Lung (tissue), 12 donors: Measurements from ENCODE around the gene TMEM263. TPM values are rescaled to one million over a fixed set of nuclear protein-coding genes. Genes with fewer than 3 reads are reported as not detected.

ENCODE experiments used
- ATAC-seq: fragments of 200-7000 bp; cut with Tn5 transposase; one replicate; pipeline ENCODE4 v1.9.1; 2020; ENCODE audit warnings: moderate number of reproducible peaks; ENCODE audit not compliant: insufficient read depth, low FRiP score
- DNase-seq, 3 donors: peaks; one replicate each; pipeline ENCODE4 v3.0.0-alpha.2; 2013 to 2017
- H3K27ac ChIP-seq, 2 donors: one replicate each; pipeline ENCODE4 v1.5.1; 2013; ENCODE audit warnings: mild to moderate bottlenecking in 2 of 2, moderate library complexity in 2 of 2, control low read depth in 1 of 2, inconsistent platforms in 1 of 2, low read depth in 1 of 2, low read length in 1 of 2
- H3K27me3 ChIP-seq, 3 donors: one replicate each; pipeline ENCODE4 v1.5.1; 2013; ENCODE audit warnings: low read length in 2 of 3; ENCODE audit not compliant: control insufficient read depth in 3 of 3, insufficient read depth in 3 of 3
- H3K36me3 ChIP-seq, 4 donors: one replicate each; pipeline ENCODE4 v1.5.1; 2013; ENCODE audit warnings: low read length in 4 of 4, mild to moderate bottlenecking in 1 of 4, moderate library complexity in 1 of 4; ENCODE audit not compliant: control insufficient read depth in 4 of 4, insufficient read depth in 4 of 4
- H3K4me1 ChIP-seq, 5 donors: one replicate each; pipeline ENCODE4 v1.5.1; 2013; ENCODE audit warnings: low read length in 5 of 5, mild to moderate bottlenecking in 2 of 5, moderate library complexity in 1 of 5; ENCODE audit not compliant: control insufficient read depth in 5 of 5, insufficient read depth in 5 of 5
- H3K4me3 ChIP-seq: one replicate; pipeline ENCODE4 v1.5.1; 2013; ENCODE audit warnings: mild to moderate bottlenecking, control low read depth, moderate library complexity
- H3K9ac ChIP-seq, 2 donors: one replicate each; pipeline ENCODE4 v1.5.1; 2013; ENCODE audit warnings: low read length in 2 of 2, control low read depth in 1 of 2; ENCODE audit not compliant: insufficient read depth in 1 of 2
- H3K9me3 ChIP-seq, 4 donors: one replicate each; pipeline ENCODE4 v1.5.1; 2013; ENCODE audit warnings: low read length in 3 of 4, mild to moderate bottlenecking in 1 of 4, moderate library complexity in 1 of 4; ENCODE audit not compliant: control insufficient read depth in 4 of 4, insufficient read depth in 3 of 4
- CTCF ChIP-seq: IDR thresholded peaks from 2 replicates; pipeline ENCODE4 v1.5.1; 2012; ENCODE audit warnings: mild to moderate bottlenecking; ENCODE audit errors: control extremely low read depth, extremely low read depth
- WGBS, 2 donors: extraction: QIAGEN DNeasy Blood & Tissue Kit; methylation state at CpG; one replicate each; pipeline ENCODE4 v1.1.7; 2013; 5-methylcytosine and 5-hydroxymethylcytosine counted together
- polyA plus RNA-seq, 2 donors: library from polyadenylated mRNA; stranded (reverse); fragments of 200-250 nt; gene quantifications; one replicate each; pipeline ENCODE4 v1.2.1, GENCODE V29; 2013
- total RNA-seq, 2 donors: library from RNA; depleted of rRNA in 1 of 2; stranded (reverse); fragments of >200 nt in 1 of 2; gene quantifications; one replicate each; pipeline ENCODE4 v1.2.1, GENCODE V29; 2014 to 2021
- donor health status: control.
- donor health status: control.
- donor health status: Bipolar disorder and iron deficiency.
- donor health status: healthy.
- donor health status: DM: yes; HTN: yes; CAD: no.

Gene TMEM263
- total and polyA plus RNA-seq, 4 donors: 9.6 to 73.9 (median 22.2) TPM

- no peaks in the 10 kb centered on the region for H3K36me3 ChIP-seq
- no peak for DNase-seq
- no peak for ATAC-seq
- no peak overlapping the region for H3K9ac ChIP-seq
- no peaks in the 10 kb centered on the region for H3K9me3 ChIP-seq
- no peaks in the 10 kb centered on the region for H3K4me1 ChIP-seq
- no peak overlapping the region for H3K27ac ChIP-seq
- H3K4me3 ChIP-seq: no peak overlapping the region
- no peaks in the 10 kb centered on the region for H3K27me3 ChIP-seq
- TF ChIP-seq CTCF: no peak
These were observed 8.2 kb upstream of the TMEM263 start for GRCh38 chr12:106947461-106947860.

GRCh38 chr12:106950591-106950990 lies 5.1 kb upstream of the TMEM263 start:
- H3K4me3 ChIP-seq: no peak overlapping the region
- ATAC-seq: no peak
- no peaks in the 10 kb centered on the region for H3K36me3 ChIP-seq
- no peak for DNase-seq
- no peaks in the 10 kb centered on the region for H3K27me3 ChIP-seq
- no peak for TF ChIP-seq CTCF
- WGBS, 2 donors: 96 to 97% methylated on average over 5 of the region's 5 CpGs
- H3K4me1 ChIP-seq: peaks cover 0 to 9% (median 0%) of the 10 kb centered on the region in 5 donors
- no peaks in the 10 kb centered on the region for H3K9me3 ChIP-seq
- H3K27ac ChIP-seq: no peak overlapping the region
- H3K9ac ChIP-seq: no peak overlapping the region

- 78 to 89% methylated on average over 12 of the region's 12 CpGs for WGBS, 2 donors
- H3K9me3 ChIP-seq: no peaks in the 10 kb centered on the region
- no peak for TF ChIP-seq CTCF
- peaks cover 0 to 23% (median 2%) of the 10 kb centered on the region in 5 donors for H3K4me1 ChIP-seq
- ATAC-seq: no peak
- no peaks in the 10 kb centered on the region for H3K36me3 ChIP-seq
- DNase-seq: no peak
- no peaks in the 10 kb centered on the region for H3K27me3 ChIP-seq
- no peak overlapping the region for H3K27ac ChIP-seq
- no peak overlapping the region for H3K9ac ChIP-seq
- H3K4me3 ChIP-seq: no peak overlapping the region
These were observed 2.1 kb upstream of the TMEM263 start for GRCh38 chr12:106953352-106954250.
